Stimulated activated CD4-positive, alpha-beta T cell treated with anti-CD3 and anti-CD28 coated beads, Interleukin-12 subunit alpha, Interleukin-12 subunit beta, amount 100 ng/mL, for 48 hours (primary cell): ENCODE results near the gene SLC12A7.
"Not testable (repeated sequence)": the region's sequence is repeated elsewhere in the genome, so short reads cannot be mapped to it uniquely, and the experiment has no call there.

Experiments
- DNase-seq, 3 donors: peaks; one replicate each; pipeline ENCODE4 v3.0.0-alpha.2; 2020; ENCODE audit warnings: low read depth in 2 of 3, low spot score in 1 of 3

SLC12A7 gene

GRCh38 chr5:1127959-1128785, 16.3 kb upstream of the SLC12A7 start:
- DNase-seq: no peak

- DNase-seq: not testable (repeated sequence)
Measured at GRCh38 chr5:1125695-1126094, 13.8 kb upstream of the SLC12A7 start.

- no peak for DNase-seq
Measured at GRCh38 chr5:1125030-1125357, 13.1 kb upstream of the SLC12A7 start.

GRCh38 chr5:1124205-1125029, 12.6 kb upstream of the SLC12A7 start:
- no peak for DNase-seq

GRCh38 chr5:1123418-1124147, 11.7 kb upstream of the SLC12A7 start:
- no peak for DNase-seq

- no peak for DNase-seq
Measured at GRCh38 chr5:1122511-1123294, 10.8 kb upstream of the SLC12A7 start.

GRCh38 chr5:1121891-1122290, 10.0 kb upstream of the SLC12A7 start:
- no peak for DNase-seq

- no peak for DNase-seq
Measured at GRCh38 chr5:1121044-1121443, 9.2 kb upstream of the SLC12A7 start.

- DNase-seq: no peak
Measured at GRCh38 chr5:1120236-1120999, 8.6 kb upstream of the SLC12A7 start.

GRCh38 chr5:1119312-1119831, 7.5 kb upstream of the SLC12A7 start:
- no peak for DNase-seq

- DNase-seq: no peak
Measured at GRCh38 chr5:1118738-1119137, 6.9 kb upstream of the SLC12A7 start.

- DNase-seq: no peak
Measured at GRCh38 chr5:1118231-1118698, 6.4 kb upstream of the SLC12A7 start.

GRCh38 chr5:1116977-1117376, 5.1 kb upstream of the SLC12A7 start:
- DNase-seq: no peak

- DNase-seq: no peak
Measured at GRCh38 chr5:1116109-1116740, 4.4 kb upstream of the SLC12A7 start.

GRCh38 chr5:1115123-1115815, 3.4 kb upstream of the SLC12A7 start:
- no peak for DNase-seq

- DNase-seq: no peak
Measured at GRCh38 chr5:1113805-1114586, 2.1 kb upstream of the SLC12A7 start.

- DNase-seq: no peak
Measured at GRCh38 chr5:1113332-1113690, 1.4 kb upstream of the SLC12A7 start.
